H1 (cell line): ENCODE data around the gene RASA4B. TPM values are rescaled to one million over a fixed set of nuclear protein-coding genes. Genes with fewer than 3 reads are reported as not detected.
A peak's percentile ranks its signal among the peaks of the same experiment; 100 is the strongest.
"Not testable (repeated sequence)": the region's sequence is repeated elsewhere in the genome, so short reads cannot be mapped to it uniquely, and the experiment has no call there.

ENCODE experiments used
- CTCF ChIA-PET: fragments of 300-600 bp; sonication (Branson Sonifier 250); formaldehyde crosslinking; loops from one replicate; lab custom pipeline; 2021; ENCODE audit not compliant: partially characterized antibody; lab: Charles Lee
- POLR2A ChIA-PET: fragments of 300-600 bp; sonication (Branson Sonifier 250); formaldehyde crosslinking; loops from one replicate; lab custom pipeline; 2021; ENCODE audit warnings: inconsistent platforms; ENCODE audit not compliant: partially characterized antibody; lab: Charles Lee
- DNase-seq, 2 experiments: peaks; one replicate each; pipeline versions ENCODE4 v3.0.0 to v3.0.0-alpha.2; 2010 to 2022; ENCODE audit warnings: low spot score in 2 of 2, low read depth in 1 of 2, mixed read lengths in 1 of 2
- FAIRE-seq: peaks from 2 replicates; lab custom pipeline; 2011; peaks lifted over from hg19 to GRCh38; lab: Jason Lieb, UNC
- H2AFZ ChIP-seq: 2 replicates; pipeline ENCODE4 v1.8.1; 2012; ENCODE audit warnings: low read length, inconsistent platforms
- H2AK5ac ChIP-seq: 2 replicates; pipeline ENCODE4 v1.6.1; 2013; ENCODE audit warnings: low read depth, low read length
- H2BK120ac ChIP-seq: replicated peaks from 2 replicates; pipeline ENCODE3; 2013; ENCODE audit warnings: low read depth, low read length, inconsistent platforms
- H2BK12ac ChIP-seq: 2 replicates; pipeline ENCODE4 v1.6.1; 2013; ENCODE audit warnings: low read depth, low read length
- H2BK15ac ChIP-seq: 2 replicates; pipeline ENCODE4 v1.6.1; 2013; ENCODE audit warnings: low read length
- H2BK20ac ChIP-seq: 2 replicates; pipeline ENCODE4 v1.6.1; 2013; ENCODE audit warnings: low read length
- H2BK5ac ChIP-seq: 2 replicates; pipeline ENCODE4 v1.6.1; 2013; ENCODE audit warnings: low read depth, low read length
- H3K14ac ChIP-seq: 2 replicates; pipeline ENCODE4 v1.6.1; 2013; ENCODE audit warnings: inconsistent platforms; ENCODE audit not compliant: insufficient read length
- H3K18ac ChIP-seq: 2 replicates; pipeline ENCODE4 v1.6.1; 2013; ENCODE audit warnings: low read length; ENCODE audit errors: extremely low read depth
- H3K23ac ChIP-seq: 2 replicates; pipeline ENCODE4 v1.6.1; 2013; ENCODE audit warnings: inconsistent platforms; ENCODE audit not compliant: insufficient read length
- H3K23me2 ChIP-seq: 2 replicates; pipeline ENCODE4 v1.6.1; 2013; ENCODE audit warnings: low read depth, low read length
- H3K27ac ChIP-seq: 2 replicates; pipeline ENCODE4 v1.6.1; 2011; ENCODE audit warnings: low read depth, low read length, inconsistent platforms
- H3K27me3 ChIP-seq, 4 experiments: replicated peaks in 1 of 4; 1 replicate in 1 of 4; 2 replicates in 3 of 4; pipeline versions ENCODE4 v1.6.1 to v1.8.1; 2011 to 2013; ENCODE audit warnings: low read length in 3 of 4, mild to moderate bottlenecking in 3 of 4, inconsistent platforms in 2 of 4, mixed read lengths in 2 of 4, moderate library complexity in 1 of 4; ENCODE audit not compliant: control insufficient read depth in 3 of 4, insufficient read depth in 3 of 4; ENCODE audit errors: extremely low read depth in 1 of 4
- H3K36me3 ChIP-seq, 4 experiments: 2 replicates each; pipeline versions ENCODE4 v1.6.1 to v1.8.1; 2011 to 2013; ENCODE audit warnings: mild to moderate bottlenecking in 4 of 4, low read length in 3 of 4, moderate library complexity in 2 of 4, control low read depth in 1 of 4, inconsistent platforms in 1 of 4; ENCODE audit not compliant: insufficient read depth in 4 of 4, control insufficient read depth in 2 of 4
- H3K4ac ChIP-seq: replicated peaks from 2 replicates; pipeline ENCODE3; 2013; ENCODE audit warnings: low read length, low read depth, mixed read lengths, inconsistent platforms; ENCODE audit not compliant: insufficient read length
- H3K4me1 ChIP-seq, 4 experiments: replicated peaks in 1 of 4; 1 replicate in 1 of 4; 2 replicates in 3 of 4; pipeline versions ENCODE4 v1.6.1 to v1.8.1; 2011 to 2013; ENCODE audit warnings: low read length in 3 of 4, inconsistent platforms in 2 of 4, mixed read lengths in 1 of 4; ENCODE audit not compliant: insufficient read depth in 4 of 4, control insufficient read depth in 3 of 4
- H3K4me2 ChIP-seq, 2 experiments: 2 replicates each; pipeline versions ENCODE4 v1.6.1 to v1.8.1; 2011 to 2013; ENCODE audit warnings: low read depth in 2 of 2, low read length in 2 of 2, control low read depth in 1 of 2, inconsistent platforms in 1 of 2, mild to moderate bottlenecking in 1 of 2; ENCODE audit not compliant: insufficient read depth in 1 of 2
- H3K4me3 ChIP-seq, 4 experiments: fragments of 200-600, 300-600 bp in 1 of 4; sonication (generic), shearing (Covaris generic), sonication (Bioruptor Twin) in 1 of 4; 2 replicates each; pipeline versions ENCODE4 v1.5.1 to v1.8.1; 2011 to 2016; ENCODE audit warnings: low read length in 4 of 4, low read depth in 3 of 4, control low read depth in 2 of 4, inconsistent platforms in 2 of 4, mild to moderate bottlenecking in 2 of 4, mixed read lengths in 1 of 4, moderate library complexity in 1 of 4; ENCODE audit not compliant: insufficient read depth in 2 of 4; ENCODE audit errors: extremely low read depth in 1 of 4
- H3K56ac ChIP-seq: replicated peaks from 2 replicates; pipeline ENCODE3; 2013; ENCODE audit warnings: low read depth, mild to moderate bottlenecking, mixed read lengths, low read length, inconsistent platforms; ENCODE audit not compliant: insufficient read length
- H3K79me1 ChIP-seq: 2 replicates; pipeline ENCODE4 v1.6.1; 2013; ENCODE audit warnings: low read depth, low read length, control low read depth
- H3K79me2 ChIP-seq, 2 experiments: 2 replicates each; pipeline versions ENCODE4 v1.6.1 to v1.8.1; 2012 to 2013; ENCODE audit warnings: low read length in 2 of 2, mild to moderate bottlenecking in 2 of 2, inconsistent platforms in 1 of 2; ENCODE audit not compliant: insufficient read depth in 2 of 2, control insufficient read depth in 1 of 2
- H3K9ac ChIP-seq, 4 experiments: replicated peaks in 1 of 4; 1 replicate in 1 of 4; 2 replicates in 3 of 4; pipeline versions ENCODE4 v1.6.1 to v1.8.1; 2011 to 2013; ENCODE audit warnings: low read depth in 3 of 4, low read length in 3 of 4, control low read depth in 2 of 4, mild to moderate bottlenecking in 2 of 4, moderate library complexity in 2 of 4, inconsistent platforms in 1 of 4; ENCODE audit errors: extremely low read depth in 1 of 4
- H3K9me3 ChIP-seq, 2 experiments: 2 replicates each; pipeline versions ENCODE4 v1.6.1 to v1.8.1; 2012 to 2013; ENCODE audit warnings: mild to moderate bottlenecking in 2 of 2, moderate library complexity in 2 of 2, control low read depth in 1 of 2, inconsistent platforms in 1 of 2, low read depth in 1 of 2, low read length in 1 of 2, mixed read lengths in 1 of 2; ENCODE audit not compliant: insufficient read depth in 2 of 2
- H4K20me1 ChIP-seq, 2 experiments: replicated peaks in 1 of 2; 2 replicates each; pipeline versions ENCODE3 to v1.8.1; 2011 to 2013; ENCODE audit warnings: inconsistent platforms in 2 of 2, low read length in 2 of 2, mild to moderate bottlenecking in 1 of 2; ENCODE audit not compliant: insufficient read depth in 2 of 2, control insufficient read depth in 1 of 2
- H4K5ac ChIP-seq: 2 replicates; pipeline ENCODE4 v1.6.1; 2013; ENCODE audit warnings: low read length, low read depth, mixed read lengths, inconsistent platforms; ENCODE audit not compliant: insufficient read length
- H4K8ac ChIP-seq: 2 replicates; pipeline ENCODE4 v1.8.0; 2013; ENCODE audit warnings: mild to moderate bottlenecking, moderate library complexity, low read length, inconsistent platforms; ENCODE audit not compliant: insufficient read depth; ENCODE audit errors: extremely low read depth
- H4K91ac ChIP-seq: replicated peaks from 2 replicates; pipeline ENCODE3; 2013; ENCODE audit warnings: low read length, mixed read lengths, inconsistent platforms; ENCODE audit not compliant: insufficient read length
- WGBS, 2 experiments: shearing (Covaris generic) in 1 of 2; methylation state at CpG; one replicate each; pipeline versions ENCODE4 v1.1.6 to v1.1.7; 2013 to 2015; ENCODE audit warnings: low lambda C conversion rate in 2 of 2, mixed read lengths in 2 of 2, inconsistent platforms in 1 of 2, low coverage in 1 of 2, missing lambda C conversion rate in 1 of 2; ENCODE audit not compliant: insufficient replicate concordance in 2 of 2, insufficient coverage in 1 of 2, insufficient read length in 1 of 2; ENCODE audit errors: extremely low coverage in 1 of 2, missing lambda C conversion rate in 1 of 2; 5-methylcytosine and 5-hydroxymethylcytosine counted together
- polyA plus RNA-seq, 7 experiments: library from polyadenylated mRNA; depleted of rRNA in 3 of 7; stranded (reverse) in 5 of 7; unstranded in 2 of 7; fragments of >200 nt in 5 of 7; fragments of 200-250 nt in 2 of 7; gene quantifications; 1 replicate in 5 of 7; 2 replicates in 1 of 7; 4 replicates in 1 of 7; pipeline versions ENCODE4 v1.2.1 to v1.2.3, GENCODE V29; 2011 to 2013; ENCODE audit warnings: missing spikeins in 2 of 7, mixed read lengths in 2 of 7
- total RNA-seq: library from RNA; stranded (reverse); fragmentation: NEBNext Ultra II Directional; extraction: Animal tissue kit (Norgen Biotek cat#: 25700); gene quantifications from 2 replicates; pipeline ENCODE4 v1.2.1, GENCODE V29; 2021

RASA4B gene
- total and polyA plus RNA-seq, 2 of the 8 experiments (the other 6 are each of a cell fraction or from before 2014, with no cell fraction given): 3.4 to 6.7 TPM

DNA sequence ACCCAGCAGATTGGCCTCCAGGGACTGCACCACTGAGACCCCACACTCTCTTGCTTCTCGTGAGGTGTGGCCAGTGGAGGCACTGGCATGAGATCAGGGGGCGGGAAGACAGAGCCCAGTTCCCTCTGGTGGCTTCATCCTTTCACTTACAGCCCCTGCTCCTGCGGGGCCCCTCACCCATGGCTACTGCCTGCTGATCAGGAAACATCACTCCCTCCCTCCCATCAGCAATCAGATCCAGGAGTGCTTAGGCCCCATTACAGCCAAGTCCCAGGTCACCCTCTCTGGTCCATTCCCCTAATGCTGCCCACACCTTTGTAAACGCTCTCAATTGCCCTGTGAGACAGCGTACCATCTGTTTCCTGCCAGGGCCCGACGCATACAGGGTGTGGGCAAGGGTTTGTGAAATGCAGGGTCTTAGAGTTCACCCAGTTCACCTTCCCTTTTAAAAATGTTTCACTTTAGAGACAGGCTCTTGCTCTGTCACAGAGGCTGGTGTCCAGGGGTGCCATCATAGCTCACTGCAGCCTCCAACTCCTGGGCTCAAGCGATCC is 17.6 kb upstream of the RASA4B start:
- H3K4me2 ChIP-seq, H3K18ac ChIP-seq, H4K20me1 ChIP-seq, H3K4ac ChIP-seq, FAIRE-seq, H2BK20ac ChIP-seq, H2BK15ac ChIP-seq, H2AK5ac ChIP-seq, H3K23ac ChIP-seq, H2BK120ac ChIP-seq, H3K79me2 ChIP-seq, H3K14ac ChIP-seq, H3K27me3 ChIP-seq, H4K5ac ChIP-seq, H3K4me1 ChIP-seq, H3K79me1 ChIP-seq, H3K27ac ChIP-seq, H2AFZ ChIP-seq, H4K8ac ChIP-seq, H3K9ac ChIP-seq, H2BK5ac ChIP-seq, POLR2A ChIA-PET, H2BK12ac ChIP-seq, H3K4me3 ChIP-seq, H4K91ac ChIP-seq, H3K23me2 ChIP-seq, CTCF ChIA-PET, H3K9me3 ChIP-seq, H3K36me3 ChIP-seq, H3K56ac ChIP-seq: not testable (repeated sequence)
- peak in 1 of 2 experiments; percentile 37 for DNase-seq
- 91% methylated on average over 3 of the region's 8 CpGs; no CpG with 5 or more reads in 1 of the 2 experiments for WGBS, 2 experiments

DNA sequence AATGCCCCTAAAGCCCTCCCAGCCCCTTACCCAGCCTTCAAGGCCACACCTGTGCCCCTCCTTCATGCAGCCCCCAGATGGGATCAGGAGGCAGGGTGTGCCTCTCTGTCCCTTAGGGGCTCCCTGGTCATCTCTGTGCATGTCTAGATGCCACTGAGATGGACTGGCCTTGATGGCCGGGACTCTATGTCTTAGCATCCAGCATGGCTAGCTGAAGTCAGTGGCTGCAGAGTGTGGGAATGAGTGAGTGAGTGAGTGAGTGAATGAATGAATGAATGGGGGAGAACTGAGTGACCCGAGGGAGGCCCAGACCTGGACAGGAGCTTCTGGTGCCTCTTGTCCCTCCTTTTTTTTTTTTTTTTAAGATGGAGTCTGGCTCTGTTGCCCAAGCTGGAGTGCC is 14.6 kb upstream of the RASA4B start:
- H3K79me2 ChIP-seq: not testable (repeated sequence)

More for the DNA sequence above, 14.6 kb upstream of the RASA4B start:
- H3K18ac ChIP-seq, H3K27me3 ChIP-seq, H3K23ac ChIP-seq, H3K4me3 ChIP-seq, H2AK5ac ChIP-seq, H3K4me2 ChIP-seq, H3K9me3 ChIP-seq, H2BK5ac ChIP-seq, H4K20me1 ChIP-seq, H3K14ac ChIP-seq, H4K8ac ChIP-seq, H2BK20ac ChIP-seq, CTCF ChIA-PET, H3K79me1 ChIP-seq, H3K4me1 ChIP-seq, H3K23me2 ChIP-seq, H3K27ac ChIP-seq, H3K9ac ChIP-seq, H3K36me3 ChIP-seq, H2AFZ ChIP-seq, H3K4ac ChIP-seq, H4K5ac ChIP-seq, POLR2A ChIA-PET, FAIRE-seq, H2BK120ac ChIP-seq, H4K91ac ChIP-seq, H3K56ac ChIP-seq, H2BK15ac ChIP-seq, H2BK12ac ChIP-seq: not testable (repeated sequence)
- DNase-seq: peak in 1 of 2 experiments; percentile 45
- WGBS, 2 experiments: 91% methylated on average over 2 of the region's 2 CpGs; no CpG with 5 or more reads in 1 of the 2 experiments
